Right lobe of liver (tissue), 4 donors: Measurements from ENCODE around the gene RBM23.

Source experiments
- POLR2A ChIP-seq: fragments of 450-650 bp; IDR thresholded peaks from one replicate; pipeline ENCODE4 v1.6.1; 2017; ENCODE audit warnings: antibody characterized with exemption, mild to moderate bottlenecking
- TF ChIP-seq, protein P1 (sequence below), 4 donors: fragments of 200-600 bp in 3 of 4; fragments of 450-650 bp in 1 of 4; IDR thresholded peaks; one replicate each; pipeline versions ENCODE4 v1.5.1 to v1.8.0; 2016 to 2022; ENCODE audit warnings: antibody characterized with exemption in 4 of 4, mild to moderate bottlenecking in 2 of 4
- donor health status: DM: no; HTN: no; CAD: no.
- donor health status: DM: no; HTN: no; CAD: no.
- donor health status: DM: no; HTN: yes; CAD: no.

DNA sequence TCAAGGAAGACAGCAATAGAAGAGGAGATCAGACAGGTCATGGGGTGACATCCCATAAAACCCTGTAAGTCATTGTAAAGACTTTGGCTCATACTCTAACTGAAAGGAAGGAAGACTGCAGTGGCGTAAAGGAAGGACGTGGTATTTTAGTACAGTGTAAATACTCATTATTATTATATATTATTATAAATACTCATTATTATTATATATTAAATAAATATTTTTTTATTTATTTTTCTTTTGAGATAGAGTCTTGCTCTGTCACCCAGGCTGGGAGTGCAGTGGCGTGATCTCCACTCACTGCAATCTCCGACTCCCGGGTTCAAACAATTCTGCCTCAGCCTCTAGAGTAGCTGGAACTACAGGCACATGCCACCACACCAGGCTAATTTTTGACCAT lies 62.5 kb downstream of the RBM23 start:
- no peak for TF ChIP-seq POLR2A
- TF ChIP-seq, protein P1, sequence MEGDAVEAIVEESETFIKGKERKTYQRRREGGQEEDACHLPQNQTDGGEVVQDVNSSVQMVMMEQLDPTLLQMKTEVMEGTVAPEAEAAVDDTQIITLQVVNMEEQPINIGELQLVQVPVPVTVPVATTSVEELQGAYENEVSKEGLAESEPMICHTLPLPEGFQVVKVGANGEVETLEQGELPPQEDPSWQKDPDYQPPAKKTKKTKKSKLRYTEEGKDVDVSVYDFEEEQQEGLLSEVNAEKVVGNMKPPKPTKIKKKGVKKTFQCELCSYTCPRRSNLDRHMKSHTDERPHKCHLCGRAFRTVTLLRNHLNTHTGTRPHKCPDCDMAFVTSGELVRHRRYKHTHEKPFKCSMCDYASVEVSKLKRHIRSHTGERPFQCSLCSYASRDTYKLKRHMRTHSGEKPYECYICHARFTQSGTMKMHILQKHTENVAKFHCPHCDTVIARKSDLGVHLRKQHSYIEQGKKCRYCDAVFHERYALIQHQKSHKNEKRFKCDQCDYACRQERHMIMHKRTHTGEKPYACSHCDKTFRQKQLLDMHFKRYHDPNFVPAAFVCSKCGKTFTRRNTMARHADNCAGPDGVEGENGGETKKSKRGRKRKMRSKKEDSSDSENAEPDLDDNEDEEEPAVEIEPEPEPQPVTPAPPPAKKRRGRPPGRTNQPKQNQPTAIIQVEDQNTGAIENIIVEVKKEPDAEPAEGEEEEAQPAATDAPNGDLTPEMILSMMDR (IDR thresholded peaks at IDR 0.05) = no peak
